NB4 (cell line): Measurements from ENCODE around the gene CCDC85C.

Experiments used
- CTCF ChIP-seq: IDR thresholded peaks from one replicate; pipeline ENCODE4 v1.5.1; 2012; ENCODE audit warnings: low read depth, low read length
- MYC ChIP-seq: IDR thresholded peaks from 2 replicates; pipeline ENCODE4 v1.6.1; 2011; ENCODE audit warnings: low read depth, low read length
- POLR2A ChIP-seq: IDR thresholded peaks from 2 replicates; pipeline ENCODE4 v1.6.1; 2011; ENCODE audit warnings: mild to moderate bottlenecking; ENCODE audit not compliant: insufficient read length; ENCODE audit errors: extremely low read depth
- TF ChIP-seq, protein P1 (sequence below): IDR thresholded peaks from 2 replicates; pipeline ENCODE4 v1.6.1; 2011; ENCODE audit warnings: low read depth, low read length

DNA sequence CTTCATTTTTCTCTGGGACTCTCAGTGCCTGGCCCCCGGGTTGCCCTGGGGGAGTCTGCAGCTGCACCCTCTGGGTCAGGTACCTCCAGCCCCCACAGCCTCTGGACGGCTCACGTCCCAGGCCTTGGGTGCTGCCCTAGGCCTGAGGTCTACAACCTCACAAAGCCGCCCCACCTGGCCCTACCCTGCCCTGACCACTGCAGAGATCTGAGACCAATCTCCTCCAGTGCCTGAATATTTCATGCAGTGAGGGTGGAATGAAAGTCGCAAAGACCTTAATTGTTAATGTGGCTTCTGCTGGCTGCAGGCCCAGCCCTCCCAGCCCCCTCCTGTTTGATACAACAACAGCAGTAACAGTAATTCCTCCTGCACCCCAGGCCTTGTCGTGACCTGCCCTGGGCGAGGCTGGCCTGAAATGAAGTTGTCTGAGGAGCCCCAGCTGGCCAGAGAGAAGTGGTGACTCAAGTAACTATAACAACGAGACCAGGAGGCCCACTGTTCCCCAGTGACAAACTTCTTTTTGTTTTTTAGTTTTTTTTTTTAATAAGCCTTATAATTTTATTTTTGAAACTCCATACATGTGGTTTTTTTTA, 8.8 kb upstream of the CCDC85C start:
- no peak for TF ChIP-seq CTCF
- no peak for TF ChIP-seq POLR2A
- TF ChIP-seq, protein P1, sequence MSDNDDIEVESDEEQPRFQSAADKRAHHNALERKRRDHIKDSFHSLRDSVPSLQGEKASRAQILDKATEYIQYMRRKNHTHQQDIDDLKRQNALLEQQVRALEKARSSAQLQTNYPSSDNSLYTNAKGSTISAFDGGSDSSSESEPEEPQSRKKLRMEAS: no peak
- no peak for TF ChIP-seq MYC
